ENCODE data around the gene ACTL7B.

GRCh38 chr9:108844856-108845255, 10.9 kb downstream of the ACTL7B start:
- TF ChIP-seq CTCF (conservative IDR thresholded peaks at IDR 0.05 in 1 of 2, IDR thresholded peaks at IDR 0.05 in 1 of 2; ENCODE audit: extremely low read depth in 1 of 2, insufficient read depth in 1 of 2, low read depth in 1 of 2, low read length in 2 of 2) (no peak), EZH2 (IDR thresholded peaks at IDR 0.05; ENCODE audit: borderline replicate concordance, low read length) (no peak)
